ENCODE results near the gene MYL12A.

- TF ChIP-seq, protein P1, sequence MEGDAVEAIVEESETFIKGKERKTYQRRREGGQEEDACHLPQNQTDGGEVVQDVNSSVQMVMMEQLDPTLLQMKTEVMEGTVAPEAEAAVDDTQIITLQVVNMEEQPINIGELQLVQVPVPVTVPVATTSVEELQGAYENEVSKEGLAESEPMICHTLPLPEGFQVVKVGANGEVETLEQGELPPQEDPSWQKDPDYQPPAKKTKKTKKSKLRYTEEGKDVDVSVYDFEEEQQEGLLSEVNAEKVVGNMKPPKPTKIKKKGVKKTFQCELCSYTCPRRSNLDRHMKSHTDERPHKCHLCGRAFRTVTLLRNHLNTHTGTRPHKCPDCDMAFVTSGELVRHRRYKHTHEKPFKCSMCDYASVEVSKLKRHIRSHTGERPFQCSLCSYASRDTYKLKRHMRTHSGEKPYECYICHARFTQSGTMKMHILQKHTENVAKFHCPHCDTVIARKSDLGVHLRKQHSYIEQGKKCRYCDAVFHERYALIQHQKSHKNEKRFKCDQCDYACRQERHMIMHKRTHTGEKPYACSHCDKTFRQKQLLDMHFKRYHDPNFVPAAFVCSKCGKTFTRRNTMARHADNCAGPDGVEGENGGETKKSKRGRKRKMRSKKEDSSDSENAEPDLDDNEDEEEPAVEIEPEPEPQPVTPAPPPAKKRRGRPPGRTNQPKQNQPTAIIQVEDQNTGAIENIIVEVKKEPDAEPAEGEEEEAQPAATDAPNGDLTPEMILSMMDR (IDR thresholded peaks at IDR 0.05): no peak
- TF ChIP-seq POLR2A (IDR thresholded peaks at IDR 0.05; ENCODE audit: low read depth): no peak
- TF ChIP-seq POLR2AphosphoS5 (IDR thresholded peaks at IDR 0.05): no peak
Measured at GRCh38 chr18:3248062-3248657, 559 bp downstream of the MYL12A start.
